PFSK-1 (cell line): ENCODE data around the gene NDFIP2.

Experiments
- FOXP2 ChIP-seq: optimal IDR thresholded peaks from 2 replicates; pipeline ENCODE3; 2011; ENCODE audit warnings: borderline replicate concordance, control low read depth, inconsistent platforms; ENCODE audit not compliant: insufficient read depth; ENCODE audit errors: extremely low read length, extremely low read depth
- POLR2AphosphoS5 ChIP-seq: IDR thresholded peaks from 2 replicates; pipeline ENCODE4 v1.6.1; 2012; ENCODE audit warnings: low read depth, mild to moderate bottlenecking, control low read depth, low read length, moderate library complexity
- SIN3A ChIP-seq: IDR thresholded peaks from 2 replicates; pipeline ENCODE4 v1.6.1; 2012; ENCODE audit warnings: mild to moderate bottlenecking, low read length, moderate library complexity, borderline replicate concordance; ENCODE audit not compliant: insufficient read depth
- TAF1 ChIP-seq: IDR thresholded peaks from 2 replicates; pipeline ENCODE4 v1.6.1; 2012; ENCODE audit warnings: low read length, control low read depth, borderline replicate concordance; ENCODE audit not compliant: insufficient read depth
- TF ChIP-seq, protein P1 (sequence below), 2 experiments: IDR thresholded peaks; 2 replicates each; pipeline versions ENCODE4 v1.6.1 to v1.8.0; 2011 to 2012; ENCODE audit warnings: low read depth in 2 of 2, low read length in 2 of 2, control low read depth in 1 of 2, inconsistent platforms in 1 of 2, mild to moderate bottlenecking in 1 of 2, moderate library complexity in 1 of 2; ENCODE audit not compliant: insufficient read depth in 1 of 2

NDFIP2 gene

GRCh38 chr13:79530270-79530669, 49.3 kb downstream of the NDFIP2 start:
- TF ChIP-seq, protein P1, sequence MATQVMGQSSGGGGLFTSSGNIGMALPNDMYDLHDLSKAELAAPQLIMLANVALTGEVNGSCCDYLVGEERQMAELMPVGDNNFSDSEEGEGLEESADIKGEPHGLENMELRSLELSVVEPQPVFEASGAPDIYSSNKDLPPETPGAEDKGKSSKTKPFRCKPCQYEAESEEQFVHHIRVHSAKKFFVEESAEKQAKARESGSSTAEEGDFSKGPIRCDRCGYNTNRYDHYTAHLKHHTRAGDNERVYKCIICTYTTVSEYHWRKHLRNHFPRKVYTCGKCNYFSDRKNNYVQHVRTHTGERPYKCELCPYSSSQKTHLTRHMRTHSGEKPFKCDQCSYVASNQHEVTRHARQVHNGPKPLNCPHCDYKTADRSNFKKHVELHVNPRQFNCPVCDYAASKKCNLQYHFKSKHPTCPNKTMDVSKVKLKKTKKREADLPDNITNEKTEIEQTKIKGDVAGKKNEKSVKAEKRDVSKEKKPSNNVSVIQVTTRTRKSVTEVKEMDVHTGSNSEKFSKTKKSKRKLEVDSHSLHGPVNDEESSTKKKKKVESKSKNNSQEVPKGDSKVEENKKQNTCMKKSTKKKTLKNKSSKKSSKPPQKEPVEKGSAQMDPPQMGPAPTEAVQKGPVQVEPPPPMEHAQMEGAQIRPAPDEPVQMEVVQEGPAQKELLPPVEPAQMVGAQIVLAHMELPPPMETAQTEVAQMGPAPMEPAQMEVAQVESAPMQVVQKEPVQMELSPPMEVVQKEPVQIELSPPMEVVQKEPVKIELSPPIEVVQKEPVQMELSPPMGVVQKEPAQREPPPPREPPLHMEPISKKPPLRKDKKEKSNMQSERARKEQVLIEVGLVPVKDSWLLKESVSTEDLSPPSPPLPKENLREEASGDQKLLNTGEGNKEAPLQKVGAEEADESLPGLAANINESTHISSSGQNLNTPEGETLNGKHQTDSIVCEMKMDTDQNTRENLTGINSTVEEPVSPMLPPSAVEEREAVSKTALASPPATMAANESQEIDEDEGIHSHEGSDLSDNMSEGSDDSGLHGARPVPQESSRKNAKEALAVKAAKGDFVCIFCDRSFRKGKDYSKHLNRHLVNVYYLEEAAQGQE (IDR thresholded peaks at IDR 0.05; ENCODE audit: insufficient read depth in 1 of 2, low read depth in 2 of 2, low read length in 2 of 2) = no peak
- TF ChIP-seq POLR2AphosphoS5 (no peak), TAF1 (no peak), FOXP2 (no peak), SIN3A (no peak)

- no peak for TF ChIP-seq FOXP2
- no peak for TF ChIP-seq POLR2AphosphoS5
- no peak for TF ChIP-seq TAF1
- no peak for TF ChIP-seq SIN3A
Observed at GRCh38 chr13:79531542-79532254, 50.7 kb downstream of the NDFIP2 start.

- TF ChIP-seq POLR2AphosphoS5 (no peak), FOXP2 (no peak), TAF1 (no peak)
- TF ChIP-seq, protein P1 (IDR thresholded peaks at IDR 0.05; ENCODE audit: insufficient read depth in 1 of 2, low read depth in 2 of 2, low read length in 2 of 2) = no peak
Observed at GRCh38 chr13:79532576-79532975, 51.6 kb downstream of the NDFIP2 start.

DNA sequence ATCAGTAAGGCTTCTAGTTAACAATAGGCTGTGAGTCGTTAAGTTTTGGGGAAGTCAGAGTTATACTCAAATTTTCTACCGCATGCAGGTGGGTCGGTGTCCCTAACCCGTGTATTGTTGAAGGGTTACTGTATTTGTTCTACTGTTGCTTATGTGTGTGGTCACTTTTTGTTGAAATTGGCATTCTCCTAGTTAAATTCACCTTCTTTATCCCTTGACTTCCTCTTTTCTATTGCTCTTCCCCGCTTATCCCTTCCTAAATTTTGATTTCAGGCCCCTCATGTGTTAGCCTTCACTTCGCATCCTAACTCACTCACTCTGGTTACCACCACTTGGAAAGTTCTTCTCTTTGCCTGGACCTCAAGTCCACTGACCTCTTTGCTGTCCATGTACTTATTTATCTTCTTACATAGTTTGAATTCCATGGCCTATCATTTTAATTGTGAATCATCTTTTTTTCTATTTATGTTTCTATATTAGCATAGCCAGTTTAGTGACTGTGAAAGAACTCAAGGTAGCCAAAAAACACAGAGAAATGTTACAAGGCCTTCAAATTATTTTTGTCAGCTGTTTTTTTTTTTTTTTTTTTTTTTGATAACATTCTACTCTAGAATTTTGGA, 52.9 kb downstream of the NDFIP2 start:
- TF ChIP-seq SIN3A (no peak), POLR2AphosphoS5 (no peak), FOXP2 (no peak), TAF1 (no peak)
- TF ChIP-seq, protein P1 (IDR thresholded peaks at IDR 0.05; ENCODE audit: insufficient read depth in 1 of 2, low read depth in 2 of 2, low read length in 2 of 2) = no peak

GRCh38 chr13:79534596-79534995, 53.6 kb downstream of the NDFIP2 start:
- TF ChIP-seq FOXP2 (no peak), POLR2AphosphoS5 (no peak), SIN3A (no peak), TAF1 (no peak)
- TF ChIP-seq, protein P1 (IDR thresholded peaks at IDR 0.05; ENCODE audit: insufficient read depth in 1 of 2, low read depth in 2 of 2, low read length in 2 of 2) = no peak
